Measurements from ENCODE around the gene HOXC4.

DNA sequence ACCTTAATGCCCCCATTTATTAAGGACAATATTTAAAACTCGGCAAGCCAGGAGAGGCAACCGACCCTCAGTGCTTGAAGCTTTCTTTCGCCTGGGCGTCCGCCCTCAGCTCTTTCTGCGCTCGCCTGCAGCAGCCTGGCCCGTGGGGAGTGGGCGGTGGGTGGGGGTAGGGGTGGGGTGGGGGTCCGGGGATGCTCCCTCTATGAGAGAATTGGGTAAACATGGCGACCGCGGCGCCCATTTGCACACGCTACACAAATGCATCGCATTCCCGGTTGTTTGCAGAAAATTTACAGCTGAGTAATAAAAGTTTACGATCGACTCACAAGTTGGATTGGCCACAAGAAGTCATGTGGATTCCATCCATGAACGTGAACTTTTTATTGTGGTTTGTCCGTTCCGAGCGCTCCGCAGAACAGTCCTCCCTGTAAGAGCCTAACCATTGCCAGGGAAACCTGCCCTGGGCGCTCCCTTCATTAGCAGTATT is 37.1 kb upstream of the HOXC4 start:
- TF ChIP-seq, protein P1, sequence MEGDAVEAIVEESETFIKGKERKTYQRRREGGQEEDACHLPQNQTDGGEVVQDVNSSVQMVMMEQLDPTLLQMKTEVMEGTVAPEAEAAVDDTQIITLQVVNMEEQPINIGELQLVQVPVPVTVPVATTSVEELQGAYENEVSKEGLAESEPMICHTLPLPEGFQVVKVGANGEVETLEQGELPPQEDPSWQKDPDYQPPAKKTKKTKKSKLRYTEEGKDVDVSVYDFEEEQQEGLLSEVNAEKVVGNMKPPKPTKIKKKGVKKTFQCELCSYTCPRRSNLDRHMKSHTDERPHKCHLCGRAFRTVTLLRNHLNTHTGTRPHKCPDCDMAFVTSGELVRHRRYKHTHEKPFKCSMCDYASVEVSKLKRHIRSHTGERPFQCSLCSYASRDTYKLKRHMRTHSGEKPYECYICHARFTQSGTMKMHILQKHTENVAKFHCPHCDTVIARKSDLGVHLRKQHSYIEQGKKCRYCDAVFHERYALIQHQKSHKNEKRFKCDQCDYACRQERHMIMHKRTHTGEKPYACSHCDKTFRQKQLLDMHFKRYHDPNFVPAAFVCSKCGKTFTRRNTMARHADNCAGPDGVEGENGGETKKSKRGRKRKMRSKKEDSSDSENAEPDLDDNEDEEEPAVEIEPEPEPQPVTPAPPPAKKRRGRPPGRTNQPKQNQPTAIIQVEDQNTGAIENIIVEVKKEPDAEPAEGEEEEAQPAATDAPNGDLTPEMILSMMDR (IDR thresholded peaks at IDR 0.05 in 8 of 11, conservative IDR thresholded peaks at IDR 0.05 in 3 of 11) = no peak
- no peak for TF ChIP-seq POLR2A (IDR thresholded peaks at IDR 0.05)

Measured in spleen (tissue), 7 donors.